ENCODE data around the gene MOV10L1.

Gene MOV10L1

DNA sequence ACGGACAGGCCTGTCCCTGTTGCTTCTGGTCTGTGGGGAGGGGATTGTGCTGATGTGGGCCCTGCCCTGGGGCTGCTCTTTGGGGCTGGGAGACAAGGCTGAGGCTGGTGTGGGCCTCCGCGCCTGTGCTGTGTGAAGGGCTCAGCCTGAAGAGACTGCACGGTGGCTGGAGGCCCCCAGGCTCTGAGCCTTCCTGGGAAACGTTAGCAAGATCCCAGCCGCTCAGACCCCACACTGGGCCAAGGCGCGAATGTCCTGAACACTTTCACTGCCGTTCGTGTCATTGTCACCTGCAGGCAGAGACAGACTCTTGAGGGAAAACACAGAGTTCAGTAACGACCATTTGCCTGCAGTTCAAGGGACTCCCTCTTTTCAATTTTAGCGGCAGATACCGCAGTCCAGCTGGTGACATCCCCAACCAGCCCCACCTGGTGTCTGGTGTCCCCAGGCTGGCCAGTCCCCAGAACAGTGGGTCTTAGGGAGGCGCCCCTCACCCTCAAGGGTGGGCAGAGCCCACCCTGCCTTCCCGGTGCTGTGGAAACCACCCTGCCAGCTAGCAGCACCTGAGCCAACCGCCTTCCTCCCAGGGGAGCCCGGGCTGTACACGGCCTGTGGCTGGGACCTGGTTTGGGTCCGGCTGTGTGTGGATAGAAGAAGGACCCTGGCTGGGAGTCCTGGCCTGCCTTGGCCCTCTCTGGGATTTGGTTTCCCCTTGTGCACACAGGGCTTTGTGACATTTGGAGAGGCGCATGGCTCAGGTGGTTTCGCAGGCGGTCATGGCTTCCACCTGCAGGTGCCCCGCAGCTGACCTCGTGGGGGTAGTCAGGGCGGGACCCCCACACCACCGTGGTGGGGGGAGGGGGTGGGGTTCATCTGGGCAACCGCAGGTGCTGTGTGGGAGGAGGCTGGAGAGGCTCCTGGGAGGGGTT lies 86.4 kb downstream of the MOV10L1 start:
- Histone ChIP-seq H3K36me3 (ENCODE audit: low read depth) (no peaks in the 10 kb centered on the region), H3K27ac (ENCODE audit: poor library complexity, severe bottlenecking) (no peak overlapping the region), H3K4me1 (ENCODE audit: insufficient read depth, poor library complexity, severe bottlenecking) (no peaks in the 10 kb centered on the region), H3K9me3 (ENCODE audit: severe bottlenecking) (no peaks in the 10 kb centered on the region), H3K4me3 (ENCODE audit: severe bottlenecking) (no peak overlapping the region), H3K27me3 (ENCODE audit: insufficient read depth, poor library complexity, severe bottlenecking) (no peaks in the 10 kb centered on the region)
- TF ChIP-seq, protein P1, sequence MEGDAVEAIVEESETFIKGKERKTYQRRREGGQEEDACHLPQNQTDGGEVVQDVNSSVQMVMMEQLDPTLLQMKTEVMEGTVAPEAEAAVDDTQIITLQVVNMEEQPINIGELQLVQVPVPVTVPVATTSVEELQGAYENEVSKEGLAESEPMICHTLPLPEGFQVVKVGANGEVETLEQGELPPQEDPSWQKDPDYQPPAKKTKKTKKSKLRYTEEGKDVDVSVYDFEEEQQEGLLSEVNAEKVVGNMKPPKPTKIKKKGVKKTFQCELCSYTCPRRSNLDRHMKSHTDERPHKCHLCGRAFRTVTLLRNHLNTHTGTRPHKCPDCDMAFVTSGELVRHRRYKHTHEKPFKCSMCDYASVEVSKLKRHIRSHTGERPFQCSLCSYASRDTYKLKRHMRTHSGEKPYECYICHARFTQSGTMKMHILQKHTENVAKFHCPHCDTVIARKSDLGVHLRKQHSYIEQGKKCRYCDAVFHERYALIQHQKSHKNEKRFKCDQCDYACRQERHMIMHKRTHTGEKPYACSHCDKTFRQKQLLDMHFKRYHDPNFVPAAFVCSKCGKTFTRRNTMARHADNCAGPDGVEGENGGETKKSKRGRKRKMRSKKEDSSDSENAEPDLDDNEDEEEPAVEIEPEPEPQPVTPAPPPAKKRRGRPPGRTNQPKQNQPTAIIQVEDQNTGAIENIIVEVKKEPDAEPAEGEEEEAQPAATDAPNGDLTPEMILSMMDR (IDR thresholded peaks at IDR 0.05; ENCODE audit: poor library complexity, severe bottlenecking): no peak
- no peak for DNase-seq (ENCODE audit: low spot score)
- no peak for ATAC-seq (ENCODE audit: low read depth)

DNA sequence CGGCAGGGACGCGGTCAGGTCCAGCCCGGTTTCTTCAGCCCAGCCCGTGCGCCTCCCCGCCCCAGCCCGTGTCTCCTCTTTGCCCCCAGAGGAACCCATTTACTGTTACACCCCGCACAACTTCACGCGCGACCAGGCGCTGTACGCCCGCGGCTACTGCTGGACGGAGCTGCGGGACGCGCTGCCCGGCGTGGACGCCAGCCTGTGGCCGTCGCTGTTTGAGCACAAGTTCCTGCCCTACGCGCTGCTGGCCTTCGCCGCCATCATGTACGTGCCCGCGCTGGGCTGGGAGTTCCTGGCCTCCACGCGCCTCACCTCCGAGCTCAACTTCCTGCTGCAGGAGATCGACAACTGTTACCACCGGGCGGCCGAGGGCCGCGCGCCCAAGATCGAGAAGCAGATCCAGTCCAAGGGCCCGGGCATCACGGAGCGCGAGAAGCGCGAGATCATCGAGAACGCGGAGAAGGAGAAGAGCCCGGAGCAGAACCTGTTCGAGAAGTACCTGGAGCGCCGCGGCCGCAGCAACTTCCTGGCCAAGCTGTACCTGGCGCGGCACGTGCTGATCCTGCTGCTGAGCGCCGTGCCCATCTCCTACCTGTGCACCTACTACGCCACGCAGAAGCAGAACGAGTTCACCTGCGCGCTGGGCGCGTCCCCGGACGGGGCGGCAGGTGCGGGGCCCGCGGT lies 87.2 kb downstream of the MOV10L1 start:
- DNase-seq (ENCODE audit: low spot score) (no peak), ATAC-seq (ENCODE audit: low read depth) (no peak)
- Histone ChIP-seq H3K36me3 (ENCODE audit: low read depth) (no peaks in the 10 kb centered on the region), H3K27ac (ENCODE audit: poor library complexity, severe bottlenecking) (no peak overlapping the region), H3K4me3 (ENCODE audit: severe bottlenecking) (no peak overlapping the region), H3K9me3 (ENCODE audit: severe bottlenecking) (no peaks in the 10 kb centered on the region), H3K27me3 (ENCODE audit: insufficient read depth, poor library complexity, severe bottlenecking) (no peaks in the 10 kb centered on the region), H3K4me1 (ENCODE audit: insufficient read depth, poor library complexity, severe bottlenecking) (no peaks in the 10 kb centered on the region)
- TF ChIP-seq, protein P1 (IDR thresholded peaks at IDR 0.05; ENCODE audit: poor library complexity, severe bottlenecking): no peak

DNA sequence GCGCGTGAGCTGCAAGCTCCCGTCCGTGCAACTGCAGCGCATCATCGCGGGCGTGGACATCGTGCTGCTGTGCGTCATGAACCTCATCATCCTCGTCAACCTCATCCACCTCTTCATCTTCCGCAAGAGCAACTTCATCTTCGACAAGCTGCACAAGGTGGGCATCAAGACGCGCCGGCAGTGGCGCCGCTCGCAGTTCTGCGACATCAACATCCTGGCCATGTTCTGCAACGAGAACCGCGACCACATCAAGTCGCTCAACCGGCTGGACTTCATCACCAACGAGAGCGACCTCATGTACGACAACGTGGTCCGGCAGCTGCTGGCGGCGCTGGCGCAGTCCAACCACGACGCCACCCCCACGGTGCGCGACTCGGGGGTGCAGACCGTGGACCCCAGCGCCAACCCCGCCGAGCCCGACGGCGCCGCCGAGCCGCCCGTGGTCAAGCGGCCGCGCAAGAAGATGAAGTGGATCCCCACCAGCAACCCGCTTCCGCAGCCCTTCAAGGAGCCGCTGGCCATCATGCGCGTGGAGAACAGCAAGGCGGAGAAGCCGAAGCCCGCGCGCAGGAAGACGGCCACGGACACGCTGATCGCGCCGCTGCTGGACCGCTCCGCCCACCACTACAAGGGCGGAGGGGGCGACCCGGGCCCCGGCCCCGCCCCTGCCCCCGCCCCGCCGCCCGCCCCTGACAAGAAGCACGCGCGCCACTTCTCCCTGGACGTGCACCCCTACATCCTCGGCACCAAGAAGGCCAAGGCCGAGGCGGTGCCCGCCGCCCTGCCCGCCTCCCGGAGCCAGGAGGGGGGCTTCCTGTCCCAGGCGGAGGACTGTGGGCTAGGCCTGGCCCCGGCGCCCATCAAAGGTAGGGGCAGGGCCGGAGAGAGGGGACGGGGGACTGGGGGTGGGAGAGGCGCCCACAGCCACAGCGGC lies 88.0 kb downstream of the MOV10L1 start:
- Histone ChIP-seq H3K9me3 (ENCODE audit: severe bottlenecking) (no peaks in the 10 kb centered on the region), H3K4me3 (ENCODE audit: severe bottlenecking) (no peak overlapping the region), H3K27ac (ENCODE audit: poor library complexity, severe bottlenecking) (no peak overlapping the region), H3K36me3 (ENCODE audit: low read depth) (no peaks in the 10 kb centered on the region), H3K27me3 (ENCODE audit: insufficient read depth, poor library complexity, severe bottlenecking) (no peaks in the 10 kb centered on the region), H3K4me1 (ENCODE audit: insufficient read depth, poor library complexity, severe bottlenecking) (no peaks in the 10 kb centered on the region)
- TF ChIP-seq, protein P1 (IDR thresholded peaks at IDR 0.05; ENCODE audit: poor library complexity, severe bottlenecking): no peak
- DNase-seq (ENCODE audit: low spot score) (no peak), ATAC-seq (ENCODE audit: low read depth) (no peak)

DNA sequence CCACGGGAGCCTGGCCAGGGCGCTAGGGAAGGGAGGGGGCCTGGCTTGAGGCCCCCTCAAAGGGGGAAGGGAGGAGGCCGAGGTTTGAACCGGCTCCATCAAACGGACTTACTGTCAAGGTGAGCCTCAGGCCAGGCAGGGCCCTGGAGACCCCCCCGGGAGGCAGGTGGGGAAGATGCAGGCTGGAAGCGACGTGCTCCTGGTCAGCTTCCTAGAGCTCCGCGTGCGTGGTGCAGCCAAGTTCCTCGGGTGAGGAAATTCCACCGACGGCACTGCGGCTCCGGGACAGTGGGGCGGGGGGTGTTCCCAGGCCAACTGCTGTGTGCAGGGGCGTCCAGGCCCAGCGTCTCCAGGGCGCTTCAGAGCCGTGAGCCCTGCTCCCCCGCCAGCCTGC lies 88.7 kb downstream of the MOV10L1 start:
- Histone ChIP-seq H3K4me1 (ENCODE audit: insufficient read depth, poor library complexity, severe bottlenecking) (no peaks in the 10 kb centered on the region), H3K9me3 (ENCODE audit: severe bottlenecking) (no peaks in the 10 kb centered on the region), H3K27ac (ENCODE audit: poor library complexity, severe bottlenecking) (no peak overlapping the region), H3K27me3 (ENCODE audit: insufficient read depth, poor library complexity, severe bottlenecking) (no peaks in the 10 kb centered on the region), H3K36me3 (ENCODE audit: low read depth) (no peaks in the 10 kb centered on the region), H3K4me3 (ENCODE audit: severe bottlenecking) (no peak overlapping the region)
- DNase-seq (ENCODE audit: low spot score): no peak
- TF ChIP-seq, protein P1 (IDR thresholded peaks at IDR 0.05; ENCODE audit: poor library complexity, severe bottlenecking): no peak
- ATAC-seq (ENCODE audit: low read depth): no peak

Measured in RWPE2 (cell line).